Neural progenitor cell (in vitro differentiated cells): ENCODE data around the gene MCTP2. TPM values are rescaled to one million over a fixed set of nuclear protein-coding genes. Genes with fewer than 3 reads are reported as not detected.
A peak's percentile ranks its signal among the peaks of the same experiment; 100 is the strongest.

Source experiments
- DNase-seq: peaks from one replicate; pipeline ENCODE4 v3.0.0-alpha.2; 2016; ENCODE audit warnings: low spot score
- H2AFZ ChIP-seq: fragments of 200-600 bp; sonication (generic); replicated peaks from 2 replicates; pipeline ENCODE4 v1.6.1; 2016; ENCODE audit warnings: antibody characterized with exemption
- H3F3A ChIP-seq: fragments of 200-600 bp; sonication (generic); 2 replicates; pipeline ENCODE4 v1.6.1; 2016; ENCODE audit warnings: antibody characterized with exemption, low read depth
- H3K27ac ChIP-seq: fragments of 200-600 bp; sonication (generic); 2 replicates; pipeline ENCODE4 v1.5.1; 2016; ENCODE audit warnings: mild to moderate bottlenecking
- H3K27me3 ChIP-seq: fragments of 200-600 bp; sonication (generic); 2 replicates; pipeline ENCODE4 v1.6.1; 2016; ENCODE audit warnings: mild to moderate bottlenecking, moderate library complexity
- H3K36me3 ChIP-seq: fragments of 200-600 bp; sonication (generic); 2 replicates; pipeline ENCODE4 v1.5.1; 2016
- H3K4me1 ChIP-seq: fragments of 200-600 bp; sonication (generic); 2 replicates; pipeline ENCODE4 v1.6.1; 2016; ENCODE audit warnings: mixed run types
- H3K4me2 ChIP-seq: fragments of 200-600 bp; sonication (generic); 2 replicates; pipeline ENCODE4 v1.6.1; 2016
- H3K4me3 ChIP-seq: fragments of 200-600 bp; sonication (generic); 2 replicates; pipeline ENCODE4 v1.5.1; 2016
- H3K79me2 ChIP-seq: fragments of 200-600 bp; sonication (generic); 2 replicates; pipeline ENCODE4 v1.6.1; 2016; ENCODE audit warnings: low read depth
- H3K9ac ChIP-seq: fragments of 200-600 bp; sonication (generic); 2 replicates; pipeline ENCODE4 v1.6.1; 2016
- H3K9me3 ChIP-seq: fragments of 200-600 bp; sonication (generic); 2 replicates; pipeline ENCODE4 v1.5.1; 2016; ENCODE audit warnings: low read depth
- H4K20me1 ChIP-seq: fragments of 200-600 bp; sonication (generic); 2 replicates; pipeline ENCODE4 v1.6.1; 2016; ENCODE audit warnings: low read depth
- H3K27ac Mint-ChIP-seq: 3 replicates; pipeline ENCODE4 v1.8.0; 2021; ENCODE audit warnings: mixed read lengths
- H3K27me3 Mint-ChIP-seq: 2 replicates; pipeline ENCODE4 v1.8.0; 2022; ENCODE audit warnings: low read depth, mild to moderate bottlenecking, inconsistent platforms, moderate library complexity, mixed read lengths; ENCODE audit not compliant: insufficient read depth
- H3K36me3 Mint-ChIP-seq: 3 replicates; pipeline ENCODE4 v1.8.0; 2021; ENCODE audit warnings: mixed read lengths
- H3K4me1 Mint-ChIP-seq: 3 replicates; pipeline ENCODE4 v1.8.0; 2021; ENCODE audit warnings: mixed read lengths
- H3K4me3 Mint-ChIP-seq: 3 replicates; pipeline ENCODE4 v1.8.0; 2021; ENCODE audit warnings: mild to moderate bottlenecking, moderate library complexity, mixed read lengths
- H3K9me3 Mint-ChIP-seq: 3 replicates; pipeline ENCODE4 v1.8.0; 2020; ENCODE audit warnings: mixed read lengths
- CTCF ChIP-seq: fragments of 200-600 bp; sonication (generic); IDR thresholded peaks from 2 replicates; pipeline ENCODE4 v1.5.1; 2017; ENCODE audit warnings: antibody characterized with exemption, mild to moderate bottlenecking
- EZH2 ChIP-seq: fragments of 200-600 bp; sonication (generic); IDR thresholded peaks from 2 replicates; pipeline ENCODE4 v1.6.1; 2017; ENCODE audit warnings: antibody characterized with exemption, mild to moderate bottlenecking, moderate library complexity
- EZH2phosphoT487 ChIP-seq: fragments of 200-600 bp; sonication (generic); IDR thresholded peaks from 2 replicates; pipeline ENCODE4 v1.6.1; 2017; ENCODE audit warnings: antibody characterized with exemption
- total RNA-seq: library from RNA; depleted of rRNA; stranded (reverse); fragments of >200 nt; gene quantifications from 2 replicates; pipeline ENCODE4 v1.2.3, GENCODE V29; 2015; ENCODE audit warnings: low replicate concordance

The MCTP2 gene
- total RNA-seq, 1 donor from 2014 or later: 0.17 TPM

- Histone ChIP-seq H3K9ac (no peak overlapping the region), H3K79me2 (no peaks in the 10 kb centered on the region), H3K4me2 (peak overlapping the region; percentile 78), H3K9me3 (no peaks in the 10 kb centered on the region), H3F3A (peaks cover 8% of the 10 kb centered on the region), H3K27ac (no peak overlapping the region), H4K20me1 (no peaks in the 10 kb centered on the region), H2AFZ (peak overlapping the region; percentile 75), H3K4me1 (no peaks in the 10 kb centered on the region), H3K4me3 (peak overlapping the region; percentile 58), H3K36me3 (no peaks in the 10 kb centered on the region), H3K27me3 (peaks cover 75% of the 10 kb centered on the region)
- H3K4me1 Mint-ChIP-seq: peaks cover 8% of the 10 kb centered on the region
- H3K27ac Mint-ChIP-seq: no peak overlapping the region
- TF ChIP-seq EZH2 (peak; percentile 9), CTCF (no peak), EZH2phosphoT487 (peak; percentile 34)
- H3K27me3 Mint-ChIP-seq: peaks cover 25% of the 10 kb centered on the region
- H3K36me3 Mint-ChIP-seq: no peaks in the 10 kb centered on the region
- peak overlapping the region; percentile 81 for H3K4me3 Mint-ChIP-seq
- no peaks in the 10 kb centered on the region for H3K9me3 Mint-ChIP-seq
- DNase-seq: peak; percentile 57
Measured at GRCh38 chr15:94231723-94232468, 535 bp downstream of the MCTP2 start.

- H3K4me1 ChIP-seq: no peaks in the 10 kb centered on the region
- TF ChIP-seq CTCF (no peak), EZH2 (no peak), EZH2phosphoT487 (no peak)
- Mint-ChIP-seq H3K4me1 (peaks cover 8% of the 10 kb centered on the region), H3K27me3 (peaks cover 25% of the 10 kb centered on the region), H3K4me3 (no peak overlapping the region), H3K27ac (no peak overlapping the region), H3K36me3 (no peaks in the 10 kb centered on the region), H3K9me3 (no peaks in the 10 kb centered on the region)
- H3K4me3 ChIP-seq: no peak overlapping the region
- no peaks in the 10 kb centered on the region for H4K20me1 ChIP-seq
- no peaks in the 10 kb centered on the region for H3K36me3 ChIP-seq
- no peak overlapping the region for H2AFZ ChIP-seq
- H3K27me3 ChIP-seq: peaks cover 65% of the 10 kb centered on the region
- H3K79me2 ChIP-seq: no peaks in the 10 kb centered on the region
- H3K9me3 ChIP-seq: no peaks in the 10 kb centered on the region
- H3K4me2 ChIP-seq: no peak overlapping the region
- no peak overlapping the region for H3K27ac ChIP-seq
- H3F3A ChIP-seq: peaks cover 8% of the 10 kb centered on the region
- DNase-seq: no peak
- no peak overlapping the region for H3K9ac ChIP-seq
Measured at GRCh38 chr15:94233441-94233840, 2.1 kb downstream of the MCTP2 start.

GRCh38 chr15:94234300-94234699 is 2.9 kb downstream of the MCTP2 start:
- H3K27me3 Mint-ChIP-seq: peaks cover 25% of the 10 kb centered on the region
- H3K27me3 ChIP-seq: peaks cover 56% of the 10 kb centered on the region

More at GRCh38 chr15:94234300-94234699, 2.9 kb downstream of the MCTP2 start:
- Histone ChIP-seq H3K4me1 (no peaks in the 10 kb centered on the region), H3K9me3 (no peaks in the 10 kb centered on the region), H3K4me2 (no peak overlapping the region), H3K4me3 (no peak overlapping the region), H4K20me1 (no peaks in the 10 kb centered on the region), H3F3A (peaks cover 8% of the 10 kb centered on the region), H3K79me2 (no peaks in the 10 kb centered on the region), H3K27ac (no peak overlapping the region), H3K36me3 (no peaks in the 10 kb centered on the region), H2AFZ (no peak overlapping the region), H3K9ac (no peak overlapping the region)
- Mint-ChIP-seq H3K36me3 (no peaks in the 10 kb centered on the region), H3K9me3 (no peaks in the 10 kb centered on the region), H3K4me1 (peaks cover 8% of the 10 kb centered on the region), H3K27ac (no peak overlapping the region), H3K4me3 (no peak overlapping the region)
- TF ChIP-seq EZH2 (no peak), CTCF (no peak), EZH2phosphoT487 (no peak)
- no peak for DNase-seq
